GM12872 (cell line): ENCODE results near the gene BCL11B.

Experiments used
- CTCF ChIP-seq: IDR thresholded peaks from 3 replicates; pipeline ENCODE4 v1.5.1; 2011; ENCODE audit warnings: low read depth, mild to moderate bottlenecking, low read length, moderate library complexity; ENCODE audit not compliant: insufficient read depth

The BCL11B gene

DNA sequence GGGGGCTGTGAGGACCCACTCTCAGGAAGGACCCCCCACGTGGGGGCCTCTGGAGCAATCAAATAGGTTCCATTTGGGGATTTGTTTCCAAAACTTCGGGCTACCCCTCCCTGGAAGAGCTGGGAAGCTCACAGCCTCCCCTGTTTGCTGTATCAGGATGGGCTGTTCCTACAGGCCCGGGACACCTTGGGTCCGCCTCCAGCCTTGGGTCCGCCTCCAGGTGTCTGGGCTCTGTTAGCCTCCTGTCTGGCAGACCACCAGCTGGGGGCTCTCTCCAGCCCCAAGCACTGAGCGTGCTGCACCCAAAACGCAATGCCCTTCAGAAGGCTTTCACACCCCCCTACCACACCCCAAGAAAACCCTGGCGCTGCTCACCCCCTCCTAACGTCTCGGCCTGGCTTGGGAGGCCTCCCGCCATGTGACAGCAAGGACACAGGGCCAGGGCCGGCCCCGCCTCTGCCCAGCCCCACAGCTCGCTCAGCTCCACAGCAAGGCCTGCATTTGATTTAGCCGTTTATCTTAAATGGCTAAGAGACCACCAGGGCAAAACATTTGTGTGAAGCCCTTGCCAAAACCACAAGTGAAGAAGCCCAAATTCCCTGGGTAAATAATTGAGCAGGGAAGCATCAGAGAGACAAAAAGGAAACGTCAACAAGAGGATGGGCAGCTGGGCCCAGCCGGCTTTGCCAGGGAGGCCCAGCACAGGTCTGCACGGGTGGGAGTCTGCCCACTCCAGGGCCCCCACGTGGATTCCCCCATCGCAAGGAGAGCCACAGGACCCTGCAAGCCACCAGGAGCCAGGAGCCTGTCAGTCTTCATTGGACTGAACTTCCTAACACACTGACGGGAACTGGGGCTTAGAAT lies 39.9 kb downstream of the BCL11B start:
- no peak for TF ChIP-seq CTCF

GRCh38 chr14:99231161-99231849 lies 40.7 kb downstream of the BCL11B start:
- no peak for TF ChIP-seq CTCF

GRCh38 chr14:99230208-99231151 lies 41.5 kb downstream of the BCL11B start:
- no peak for TF ChIP-seq CTCF

DNA sequence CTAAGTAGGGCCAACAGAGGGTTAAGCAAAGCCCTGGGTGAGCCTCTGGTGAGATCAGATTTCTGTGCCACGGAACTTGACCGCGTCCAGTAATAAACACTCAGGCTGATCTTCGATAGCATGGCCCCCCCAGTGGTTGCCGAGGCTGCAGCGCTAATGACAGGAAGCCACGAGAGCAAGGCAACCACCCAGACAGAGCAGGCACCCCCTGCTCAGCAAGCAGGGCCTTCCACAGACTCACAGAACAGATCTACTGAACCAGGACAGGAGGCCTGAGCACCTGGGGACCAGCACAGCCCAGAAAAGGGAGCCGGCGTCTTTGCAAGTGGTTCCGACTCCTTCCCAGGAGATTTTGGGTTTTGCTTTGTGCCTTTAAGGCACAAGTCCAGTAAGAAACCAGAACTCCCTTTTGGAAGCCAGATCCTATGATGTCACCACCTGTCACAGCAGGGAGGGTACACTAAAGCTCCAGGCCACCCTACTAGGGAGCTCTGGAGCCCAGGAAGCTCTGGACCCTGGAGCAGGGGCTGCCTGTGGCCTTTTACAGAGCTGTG lies 42.3 kb downstream of the BCL11B start:
- no peak for TF ChIP-seq CTCF

GRCh38 chr14:99226687-99227086 lies 45.3 kb downstream of the BCL11B start:
- no peak for TF ChIP-seq CTCF

- no peak for TF ChIP-seq CTCF
Observed at GRCh38 chr14:99225436-99226203, 46.4 kb downstream of the BCL11B start.
